CD4-positive, alpha-beta T cell treated with Interleukin-17A for 4 hours (primary cell): ENCODE results near the gene PIWIL4.
"Not testable (repeated sequence)": the region's sequence is repeated elsewhere in the genome, so short reads cannot be mapped to it uniquely, and the experiment has no call there.

Source experiments
- DNase-seq: peaks from one replicate; pipeline ENCODE4 v3.0.0-alpha.2; 2020; ENCODE audit warnings: mixed read lengths

The PIWIL4 gene

GRCh38 chr11:94639901-94640721 is 72.9 kb downstream of the PIWIL4 start:
- DNase-seq: no peak

GRCh38 chr11:94641167-94641761 is 74.1 kb downstream of the PIWIL4 start:
- no peak for DNase-seq

GRCh38 chr11:94643186-94643585 is 76.0 kb downstream of the PIWIL4 start:
- not testable (repeated sequence) for DNase-seq

GRCh38 chr11:94647926-94648325 is 80.8 kb downstream of the PIWIL4 start:
- DNase-seq: no peak

- DNase-seq: no peak
These were observed 81.6 kb downstream of the PIWIL4 start for GRCh38 chr11:94648789-94649188.

- no peak for DNase-seq
These were observed 82.1 kb downstream of the PIWIL4 start for GRCh38 chr11:94649254-94649653.

- DNase-seq: no peak
These were observed 82.9 kb downstream of the PIWIL4 start for GRCh38 chr11:94649964-94650623.

GRCh38 chr11:94650756-94651155 is 83.6 kb downstream of the PIWIL4 start:
- no peak for DNase-seq

GRCh38 chr11:94652735-94653284 is 85.6 kb downstream of the PIWIL4 start:
- DNase-seq: no peak

GRCh38 chr11:94653561-94653960 is 86.4 kb downstream of the PIWIL4 start:
- no peak for DNase-seq

- DNase-seq: no peak
These were observed 87.0 kb downstream of the PIWIL4 start for GRCh38 chr11:94654201-94654600.

- no peak for DNase-seq
These were observed 88.1 kb downstream of the PIWIL4 start for GRCh38 chr11:94655291-94655690.

- DNase-seq: no peak
These were observed 88.8 kb downstream of the PIWIL4 start for GRCh38 chr11:94655956-94656355.

- DNase-seq: no peak
These were observed 89.8 kb downstream of the PIWIL4 start for GRCh38 chr11:94656968-94657367.

- DNase-seq: no peak
These were observed 90.5 kb downstream of the PIWIL4 start for GRCh38 chr11:94657629-94658028.

- no peak for DNase-seq
These were observed 91.2 kb downstream of the PIWIL4 start for GRCh38 chr11:94658386-94658785.

GRCh38 chr11:94658888-94659287 is 91.7 kb downstream of the PIWIL4 start:
- no peak for DNase-seq

- no peak for DNase-seq
These were observed 94.3 kb downstream of the PIWIL4 start for GRCh38 chr11:94661444-94661843.

GRCh38 chr11:94662065-94662779 is 95.1 kb downstream of the PIWIL4 start:
- DNase-seq: no peak

GRCh38 chr11:94662846-94663390 is 95.8 kb downstream of the PIWIL4 start:
- no peak for DNase-seq

GRCh38 chr11:94664346-94664745 is 97.2 kb downstream of the PIWIL4 start:
- DNase-seq: no peak

GRCh38 chr11:94665116-94665659 is 98.0 kb downstream of the PIWIL4 start:
- DNase-seq: no peak
